Rectal smooth muscle tissue (tissue), 1 donor: Measurements from ENCODE around the gene MCTP1.

Experiments used
- H3K27ac ChIP-seq: one replicate; pipeline ENCODE4 v1.7.0; 2013; ENCODE audit warnings: low read depth, low read length, inconsistent platforms
- H3K27me3 ChIP-seq: one replicate; pipeline ENCODE4 v1.7.0; 2013; ENCODE audit warnings: low read length; ENCODE audit not compliant: control insufficient read depth, insufficient read depth
- H3K36me3 ChIP-seq: one replicate; pipeline ENCODE4 v1.7.0; 2013; ENCODE audit warnings: low read length; ENCODE audit not compliant: control insufficient read depth, insufficient read depth
- H3K4me1 ChIP-seq: one replicate; pipeline ENCODE4 v1.7.0; 2013; ENCODE audit warnings: low read length; ENCODE audit not compliant: control insufficient read depth, insufficient read depth
- H3K4me3 ChIP-seq: one replicate; pipeline ENCODE4 v1.7.0; 2013; ENCODE audit warnings: low read length
- H3K9ac ChIP-seq: one replicate; pipeline ENCODE4 v1.7.0; 2013; ENCODE audit warnings: low read length

MCTP1 gene

GRCh38 chr5:94693845-94694370, 591.0 kb downstream of the MCTP1 start:
- no peaks in the 10 kb centered on the region for H3K27me3 ChIP-seq
- H3K9ac ChIP-seq, result no peak overlapping the region
- H3K4me1 ChIP-seq, result no peaks in the 10 kb centered on the region
- H3K27ac ChIP-seq, result no peak overlapping the region
- no peaks in the 10 kb centered on the region for H3K36me3 ChIP-seq
- H3K4me3 ChIP-seq, result no peak overlapping the region

GRCh38 chr5:94693043-94693822, 591.7 kb downstream of the MCTP1 start:
- Histone ChIP-seq H3K4me3 (no peak overlapping the region), H3K36me3 (no peaks in the 10 kb centered on the region)

GRCh38 chr5:94692581-94692980, 592.3 kb downstream of the MCTP1 start:
- no peaks in the 10 kb centered on the region for H3K4me1 ChIP-seq
- H3K27ac ChIP-seq, result no peak overlapping the region
- H3K36me3 ChIP-seq, result no peaks in the 10 kb centered on the region
- no peak overlapping the region for H3K4me3 ChIP-seq
- H3K9ac ChIP-seq, result no peak overlapping the region
- no peaks in the 10 kb centered on the region for H3K27me3 ChIP-seq

More at GRCh38 chr5:94693043-94693822, 591.7 kb downstream of the MCTP1 start:
- H3K4me1 ChIP-seq, result no peaks in the 10 kb centered on the region
- no peak overlapping the region for H3K9ac ChIP-seq
- no peaks in the 10 kb centered on the region for H3K27me3 ChIP-seq
- H3K27ac ChIP-seq, result no peak overlapping the region

GRCh38 chr5:94691949-94692348, 592.9 kb downstream of the MCTP1 start:
- no peaks in the 10 kb centered on the region for H3K4me1 ChIP-seq
- H3K4me3 ChIP-seq, result no peak overlapping the region
- no peaks in the 10 kb centered on the region for H3K27me3 ChIP-seq
- no peaks in the 10 kb centered on the region for H3K36me3 ChIP-seq
- no peak overlapping the region for H3K27ac ChIP-seq
- no peak overlapping the region for H3K9ac ChIP-seq

- Histone ChIP-seq H3K27me3 (no peaks in the 10 kb centered on the region), H3K4me1 (no peaks in the 10 kb centered on the region), H3K27ac (no peak overlapping the region), H3K4me3 (no peak overlapping the region), H3K9ac (no peak overlapping the region), H3K36me3 (no peaks in the 10 kb centered on the region)
Observed at GRCh38 chr5:94691291-94691690, 593.6 kb downstream of the MCTP1 start.

GRCh38 chr5:94690778-94691177, 594.1 kb downstream of the MCTP1 start:
- Histone ChIP-seq H3K27me3 (no peaks in the 10 kb centered on the region), H3K36me3 (no peaks in the 10 kb centered on the region), H3K27ac (no peak overlapping the region), H3K4me1 (no peaks in the 10 kb centered on the region), H3K9ac (no peak overlapping the region), H3K4me3 (no peak overlapping the region)

- Histone ChIP-seq H3K27ac (no peak overlapping the region), H3K36me3 (no peaks in the 10 kb centered on the region), H3K4me3 (no peak overlapping the region), H3K9ac (no peak overlapping the region), H3K27me3 (no peaks in the 10 kb centered on the region), H3K4me1 (no peaks in the 10 kb centered on the region)
Observed at GRCh38 chr5:94689908-94690307, 595.0 kb downstream of the MCTP1 start.

- no peak overlapping the region for H3K27ac ChIP-seq
Observed at GRCh38 chr5:94682814-94683520, 601.9 kb downstream of the MCTP1 start.

GRCh38 chr5:94675965-94676618, 608.8 kb downstream of the MCTP1 start:
- H3K36me3 ChIP-seq, result no peaks in the 10 kb centered on the region

More at GRCh38 chr5:94682814-94683520, 601.9 kb downstream of the MCTP1 start:
- no peaks in the 10 kb centered on the region for H3K4me1 ChIP-seq
- H3K36me3 ChIP-seq, result no peaks in the 10 kb centered on the region
- H3K9ac ChIP-seq, result no peak overlapping the region
- no peak overlapping the region for H3K4me3 ChIP-seq
- no peaks in the 10 kb centered on the region for H3K27me3 ChIP-seq

GRCh38 chr5:94674490-94675382, 610.2 kb downstream of the MCTP1 start:
- no peak overlapping the region for H3K9ac ChIP-seq
- no peak overlapping the region for H3K4me3 ChIP-seq
- no peak overlapping the region for H3K27ac ChIP-seq

More at GRCh38 chr5:94675965-94676618, 608.8 kb downstream of the MCTP1 start:
- Histone ChIP-seq H3K4me3 (no peak overlapping the region), H3K27me3 (no peaks in the 10 kb centered on the region), H3K27ac (no peak overlapping the region), H3K4me1 (no peaks in the 10 kb centered on the region), H3K9ac (no peak overlapping the region)

GRCh38 chr5:94672746-94673145, 612.1 kb downstream of the MCTP1 start:
- no peak overlapping the region for H3K9ac ChIP-seq
- no peak overlapping the region for H3K27ac ChIP-seq
- no peaks in the 10 kb centered on the region for H3K4me1 ChIP-seq
- no peaks in the 10 kb centered on the region for H3K27me3 ChIP-seq
- no peaks in the 10 kb centered on the region for H3K36me3 ChIP-seq
- H3K4me3 ChIP-seq, result no peak overlapping the region

More at GRCh38 chr5:94674490-94675382, 610.2 kb downstream of the MCTP1 start:
- Histone ChIP-seq H3K27me3 (no peaks in the 10 kb centered on the region), H3K4me1 (no peaks in the 10 kb centered on the region), H3K36me3 (no peaks in the 10 kb centered on the region)
